Measurements from ENCODE around the gene LMCD1.

LMCD1 gene

GRCh38 chr3:8539419-8539818, 37.8 kb downstream of the LMCD1 start:
- Histone ChIP-seq H3K27me3 (ENCODE audit: insufficient read depth, low read depth, severe bottlenecking) (no peaks in the 10 kb centered on the region), H3K27ac (no peak overlapping the region)
- DNase-seq: no peak

GRCh38 chr3:8540456-8540855, 38.8 kb downstream of the LMCD1 start:
- Histone ChIP-seq H3K9me3 (ENCODE audit: severe bottlenecking) (no peaks in the 10 kb centered on the region), H3K27me3 (ENCODE audit: insufficient read depth, low read depth, severe bottlenecking) (no peaks in the 10 kb centered on the region), H3K36me3 (peaks cover 12% of the 10 kb centered on the region), H3K27ac (no peak overlapping the region), H3K4me3 (ENCODE audit: low read depth, low read length) (no peak overlapping the region)
- DNase-seq: no peak
- TF ChIP-seq CTCF (IDR thresholded peaks at IDR 0.05; ENCODE audit: low read depth, low read length): no peak

More at GRCh38 chr3:8539419-8539818, 37.8 kb downstream of the LMCD1 start:
- no peak overlapping the region for H3K4me3 ChIP-seq (ENCODE audit: low read depth, low read length)
- no peaks in the 10 kb centered on the region for H3K9me3 ChIP-seq (ENCODE audit: severe bottlenecking)
- peaks cover 12% of the 10 kb centered on the region for H3K36me3 ChIP-seq
- no peak for TF ChIP-seq CTCF (IDR thresholded peaks at IDR 0.05; ENCODE audit: low read depth, low read length)

GRCh38 chr3:8541486-8541885, 39.9 kb downstream of the LMCD1 start:
- no peak for DNase-seq
- TF ChIP-seq CTCF (IDR thresholded peaks at IDR 0.05; ENCODE audit: low read depth, low read length): no peak
- Histone ChIP-seq H3K36me3 (peaks cover 12% of the 10 kb centered on the region), H3K9me3 (ENCODE audit: severe bottlenecking) (no peaks in the 10 kb centered on the region), H3K4me3 (ENCODE audit: low read depth, low read length) (no peak overlapping the region), H3K27me3 (ENCODE audit: insufficient read depth, low read depth, severe bottlenecking) (no peaks in the 10 kb centered on the region), H3K27ac (no peak overlapping the region)

- H3K9me3 ChIP-seq (ENCODE audit: severe bottlenecking): no peaks in the 10 kb centered on the region
- no peak for TF ChIP-seq CTCF (IDR thresholded peaks at IDR 0.05; ENCODE audit: low read depth, low read length)
- peaks cover 11% of the 10 kb centered on the region for H3K36me3 ChIP-seq
- H3K27me3 ChIP-seq (ENCODE audit: insufficient read depth, low read depth, severe bottlenecking): no peaks in the 10 kb centered on the region
- no peak overlapping the region for H3K27ac ChIP-seq
- H3K4me3 ChIP-seq (ENCODE audit: low read depth, low read length): no peak overlapping the region
- DNase-seq: no peak
Observed at GRCh38 chr3:8542190-8543135, 40.8 kb downstream of the LMCD1 start.

- no peak overlapping the region for H3K4me3 ChIP-seq (ENCODE audit: low read depth, low read length)
- TF ChIP-seq CTCF (IDR thresholded peaks at IDR 0.05; ENCODE audit: low read depth, low read length): no peak
- no peak overlapping the region for H3K27ac ChIP-seq
- no peaks in the 10 kb centered on the region for H3K27me3 ChIP-seq (ENCODE audit: insufficient read depth, low read depth, severe bottlenecking)
- DNase-seq: no peak
- H3K36me3 ChIP-seq: peaks cover 17% of the 10 kb centered on the region
- no peaks in the 10 kb centered on the region for H3K9me3 ChIP-seq (ENCODE audit: severe bottlenecking)
Observed at GRCh38 chr3:8546609-8547008, 45.0 kb downstream of the LMCD1 start.
